SK-N-MC (cell line): ENCODE data around the gene TMIGD2.
"Not testable (repeated sequence)": the region's sequence is repeated elsewhere in the genome, so short reads cannot be mapped to it uniquely, and the experiment has no call there.

Experiments
- DNase-seq: peaks from one replicate; pipeline ENCODE4 v3.0.0-alpha.2; 2011; ENCODE audit warnings: low read depth, low spot score
- H3K27ac ChIP-seq: fragments of 200-600 bp; sonication (generic); 2 replicates; pipeline ENCODE4 v1.5.1; 2016; ENCODE audit warnings: mixed run types
- H3K36me3 ChIP-seq: fragments of 200-600 bp; sonication (generic); 2 replicates; pipeline ENCODE4 v1.6.1; 2017; ENCODE audit warnings: antibody characterized with exemption, low read length, mixed read lengths; ENCODE audit not compliant: insufficient read depth
- H3K4me3 ChIP-seq: fragments of 200-600 bp; sonication (generic); 2 replicates; pipeline ENCODE4 v1.5.1; 2016
- H3K9ac ChIP-seq: fragments of 200-600 bp; sonication (generic); 2 replicates; pipeline ENCODE4 v1.8.0; 2017; ENCODE audit warnings: mixed run types, mixed read lengths; ENCODE audit not compliant: insufficient read length
- H3K9me3 ChIP-seq: fragments of 200-600 bp; sonication (generic); 2 replicates; pipeline ENCODE4 v1.6.1; 2017; ENCODE audit warnings: low read depth, mild to moderate bottlenecking, antibody characterized with exemption, low read length, moderate library complexity, mixed read lengths
- EZH2 ChIP-seq: fragments of 200-600 bp; sonication (generic); IDR thresholded peaks from one replicate; pipeline ENCODE4 v1.6.1; 2017; ENCODE audit warnings: antibody characterized with exemption
- FOXP2 ChIP-seq: optimal IDR thresholded peaks from 2 replicates; pipeline ENCODE3; 2011; ENCODE audit warnings: mild to moderate bottlenecking, moderate library complexity; ENCODE audit not compliant: insufficient read depth; ENCODE audit errors: extremely low read length, control extremely low read depth
- POLR2AphosphoS5 ChIP-seq: IDR thresholded peaks from 2 replicates; pipeline ENCODE4 v1.6.1; 2012; ENCODE audit warnings: mild to moderate bottlenecking, low read depth, low read length, borderline replicate concordance

Gene TMIGD2

GRCh38 chr19:4278419-4279266 is 23.5 kb downstream of the TMIGD2 start, which contains the start of gene SHD:
Gene SHD, plus strand, starts transcription at chr19:4279266. Its CDS starts 798 bp downstream, at chr19:4280064.
- no peak for TF ChIP-seq FOXP2
- TF ChIP-seq POLR2AphosphoS5: no peak
- TF ChIP-seq EZH2: no peak
- no peak for DNase-seq
- Histone ChIP-seq H3K27ac (no peak within 1 kb of the TSS), H3K36me3 (no peaks in the 10 kb centered on the region), H3K9ac (no peak within 1 kb of the TSS), H3K4me3 (no peak within 1 kb of the TSS), H3K9me3 (no peaks in the 10 kb centered on the region)

GRCh38 chr19:4278010-4278409 is 24.2 kb downstream of the TMIGD2 start:
- H3K27ac ChIP-seq: no peak overlapping the region
- TF ChIP-seq EZH2: no peak
- no peak for TF ChIP-seq FOXP2

DNA sequence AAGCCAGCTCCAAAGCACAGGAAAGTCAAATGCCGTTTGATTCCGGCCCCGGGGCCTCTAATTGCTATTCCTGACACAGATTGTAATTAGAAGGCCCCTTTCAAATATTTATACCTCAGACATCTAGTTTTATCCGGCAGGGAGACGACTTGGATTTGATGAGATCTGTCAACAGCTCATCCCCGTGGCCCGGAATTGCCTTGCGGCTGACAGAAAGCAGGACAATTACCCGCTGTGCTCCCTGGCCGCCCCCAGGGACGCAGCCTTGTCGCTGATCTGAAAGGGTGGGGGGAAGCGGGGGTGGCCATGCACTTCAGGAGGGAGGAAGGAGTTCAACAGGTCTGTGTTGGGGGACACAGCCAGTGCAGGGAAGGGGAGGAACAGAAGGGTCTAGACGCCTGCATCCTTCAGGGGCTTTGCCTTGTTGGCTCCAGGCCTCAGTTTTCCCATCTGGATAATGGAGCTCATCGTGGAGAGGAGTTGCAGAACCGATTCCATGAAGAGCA is 24.9 kb downstream of the TMIGD2 start:
- H3K36me3 ChIP-seq: no peaks in the 10 kb centered on the region
- H3K27ac ChIP-seq: no peak overlapping the region
- H3K4me3 ChIP-seq: no peak overlapping the region
- DNase-seq: no peak
- TF ChIP-seq FOXP2 (no peak), EZH2 (no peak), POLR2AphosphoS5 (no peak)
- H3K9me3 ChIP-seq: no peaks in the 10 kb centered on the region
- no peak overlapping the region for H3K9ac ChIP-seq

More at GRCh38 chr19:4278010-4278409, 24.2 kb downstream of the TMIGD2 start:
- Histone ChIP-seq H3K9ac (no peak overlapping the region), H3K36me3 (no peaks in the 10 kb centered on the region), H3K4me3 (no peak overlapping the region), H3K9me3 (no peaks in the 10 kb centered on the region)
- no peak for DNase-seq

GRCh38 chr19:4274321-4274686 is 27.9 kb downstream of the TMIGD2 start:
- H3K4me3 ChIP-seq, H3K9me3 ChIP-seq, H3K9ac ChIP-seq, DNase-seq, H3K36me3 ChIP-seq, H3K27ac ChIP-seq: not testable (repeated sequence)

- DNase-seq: no peak
- TF ChIP-seq POLR2AphosphoS5: no peak
- peaks cover 6% of the 10 kb centered on the region; the same call in 1 of the 2 replicates for H3K36me3 ChIP-seq
These were observed 29.3 kb downstream of the TMIGD2 start for GRCh38 chr19:4272894-4273293.

GRCh38 chr19:4268816-4269430 is 33.3 kb downstream of the TMIGD2 start:
- Histone ChIP-seq H3K4me3 (no peak overlapping the region), H3K27ac (no peak overlapping the region), H3K36me3 (peaks cover 10% of the 10 kb centered on the region; the same call in 1 of the 2 replicates), H3K9ac (no peak overlapping the region), H3K9me3 (no peaks in the 10 kb centered on the region)
- DNase-seq: no peak
- TF ChIP-seq EZH2 (no peak), FOXP2 (no peak), POLR2AphosphoS5 (no peak)

More at GRCh38 chr19:4272894-4273293, 29.3 kb downstream of the TMIGD2 start:
- H3K27ac ChIP-seq: no peak overlapping the region
- no peak overlapping the region for H3K4me3 ChIP-seq
- no peaks in the 10 kb centered on the region for H3K9me3 ChIP-seq
- H3K9ac ChIP-seq: no peak overlapping the region

- Histone ChIP-seq H3K4me3 (no peak overlapping the region), H3K36me3 (peaks cover 10% of the 10 kb centered on the region; the same call in 1 of the 2 replicates), H3K9me3 (no peaks in the 10 kb centered on the region), H3K9ac (no peak overlapping the region), H3K27ac (no peak overlapping the region)
- DNase-seq: no peak
- TF ChIP-seq POLR2AphosphoS5: no peak
- TF ChIP-seq EZH2: no peak
- no peak for TF ChIP-seq FOXP2
These were observed 34.0 kb downstream of the TMIGD2 start for GRCh38 chr19:4267901-4268815.
